ENCODE data around the gene POU5F1.

DNA sequence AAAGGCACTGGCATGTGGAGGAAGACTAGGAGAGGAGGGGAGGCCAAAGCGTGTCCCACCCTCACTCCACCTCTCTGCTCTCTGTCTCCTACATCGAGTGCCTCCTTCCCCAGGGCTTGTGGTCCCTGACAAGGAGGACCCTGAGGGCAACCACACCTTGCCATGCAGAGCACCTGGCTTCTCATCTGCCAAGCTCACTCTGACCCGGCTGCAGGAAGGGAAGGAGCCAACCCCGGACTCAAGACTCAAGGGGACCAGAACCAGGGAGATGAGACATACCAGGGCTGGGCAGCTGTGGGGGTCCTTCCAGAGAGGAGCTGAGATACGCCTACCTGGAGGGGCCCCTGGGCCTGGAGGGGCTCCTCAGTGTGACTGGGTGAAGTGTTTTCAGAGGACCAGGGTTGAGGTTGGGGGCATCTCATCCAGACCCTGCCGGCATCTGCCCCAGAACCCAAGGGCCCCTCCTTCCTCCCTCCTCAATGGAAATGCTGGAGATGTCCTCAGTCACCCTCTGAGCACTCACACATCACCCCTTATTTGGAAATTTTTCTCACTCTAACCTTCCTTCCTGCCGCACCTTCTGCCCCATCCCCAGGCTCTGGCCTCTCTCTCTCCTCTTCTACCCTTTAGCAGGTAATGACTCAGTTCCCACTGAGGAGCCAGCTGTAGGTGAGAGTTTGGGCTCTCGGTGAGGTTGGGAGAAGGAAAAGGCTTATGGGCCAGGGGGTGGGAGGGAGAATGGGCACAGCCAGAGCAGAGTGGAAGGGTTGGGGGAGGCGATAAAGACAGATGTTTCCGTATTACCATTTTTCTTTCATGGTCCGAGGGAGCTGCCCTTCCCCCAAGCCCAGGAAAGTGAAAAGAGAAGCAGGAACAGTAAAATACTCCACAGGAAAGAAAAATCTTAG lies 32.0 kb upstream of the POU5F1 start:
- TF ChIP-seq, protein P1, sequence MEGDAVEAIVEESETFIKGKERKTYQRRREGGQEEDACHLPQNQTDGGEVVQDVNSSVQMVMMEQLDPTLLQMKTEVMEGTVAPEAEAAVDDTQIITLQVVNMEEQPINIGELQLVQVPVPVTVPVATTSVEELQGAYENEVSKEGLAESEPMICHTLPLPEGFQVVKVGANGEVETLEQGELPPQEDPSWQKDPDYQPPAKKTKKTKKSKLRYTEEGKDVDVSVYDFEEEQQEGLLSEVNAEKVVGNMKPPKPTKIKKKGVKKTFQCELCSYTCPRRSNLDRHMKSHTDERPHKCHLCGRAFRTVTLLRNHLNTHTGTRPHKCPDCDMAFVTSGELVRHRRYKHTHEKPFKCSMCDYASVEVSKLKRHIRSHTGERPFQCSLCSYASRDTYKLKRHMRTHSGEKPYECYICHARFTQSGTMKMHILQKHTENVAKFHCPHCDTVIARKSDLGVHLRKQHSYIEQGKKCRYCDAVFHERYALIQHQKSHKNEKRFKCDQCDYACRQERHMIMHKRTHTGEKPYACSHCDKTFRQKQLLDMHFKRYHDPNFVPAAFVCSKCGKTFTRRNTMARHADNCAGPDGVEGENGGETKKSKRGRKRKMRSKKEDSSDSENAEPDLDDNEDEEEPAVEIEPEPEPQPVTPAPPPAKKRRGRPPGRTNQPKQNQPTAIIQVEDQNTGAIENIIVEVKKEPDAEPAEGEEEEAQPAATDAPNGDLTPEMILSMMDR (optimal IDR thresholded peaks at IDR 0.05 in 1 of 3, IDR thresholded peaks at IDR 0.05 in 1 of 3, conservative IDR thresholded peaks at IDR 0.05 in 1 of 3; ENCODE audit: extremely low read depth in 1 of 3, insufficient read depth in 2 of 3, low read length in 3 of 3) = no peak
- no peak for TF ChIP-seq EZH2 (IDR thresholded peaks at IDR 0.05; ENCODE audit: low read length)
